ENCODE data around the gene MTHFS. TPM values are rescaled to one million over a fixed set of nuclear protein-coding genes. Genes with fewer than 3 reads are reported as not detected.
"Not testable (repeated sequence)": the region's sequence is repeated elsewhere in the genome, so short reads cannot be mapped to it uniquely, and the experiment has no call there.

Gene MTHFS
- polyA plus RNA-seq, 1 donor from 2014 or later: 9.0 TPM

GRCh38 chr15:79939399-79939798 lies 42.6 kb upstream of the MTHFS start:
- Histone ChIP-seq H3K36me3 (ENCODE audit: insufficient read depth, low read length) (no peaks in the 10 kb centered on the region), H2AFZ (ENCODE audit: low read depth, low read length) (no peak overlapping the region), H3K27me3 (ENCODE audit: insufficient read depth, low read depth, low read length) (no peaks in the 10 kb centered on the region), H3K9ac (ENCODE audit: low read length) (no peak overlapping the region), H3K27ac (ENCODE audit: low read length) (peak overlapping the region; percentile 21), H3K9me2 (ENCODE audit: insufficient read depth, low read length) (no peaks in the 10 kb centered on the region), H3K79me2 (replicated peaks; ENCODE audit: insufficient read depth, low read length) (no peaks in the 10 kb centered on the region), H3K9me3 (ENCODE audit: low read length) (no peaks in the 10 kb centered on the region), H4K20me1 (ENCODE audit: insufficient read depth) (no peaks in the 10 kb centered on the region), H3K4me2 (ENCODE audit: low read length) (no peak overlapping the region), H3K4me3 (ENCODE audit: low read length) (no peak overlapping the region), H3F3A (ENCODE audit: insufficient read depth, low read length, poor library complexity, severe bottlenecking) (no peaks in the 10 kb centered on the region)
- TF ChIP-seq EP300 (conservative IDR thresholded peaks at IDR 0.05; ENCODE audit: poor library complexity, severe bottlenecking) (peak; percentile 93), POLR2AphosphoS5 (IDR thresholded peaks at IDR 0.05) (peak; percentile 68), CTCF (IDR thresholded peaks at IDR 0.05; ENCODE audit: poor library complexity, severe bottlenecking) (no peak)

- TF ChIP-seq EZH2 (IDR thresholded peaks at IDR 0.05; ENCODE audit: borderline replicate concordance, insufficient read depth, low read length, poor library complexity, severe bottlenecking): no peak
- no peak for TF ChIP-seq EP300 (conservative IDR thresholded peaks at IDR 0.05; ENCODE audit: poor library complexity, severe bottlenecking)
- no peak for TF ChIP-seq POLR2AphosphoS5 (IDR thresholded peaks at IDR 0.05)
- TF ChIP-seq CTCF (IDR thresholded peaks at IDR 0.05; ENCODE audit: poor library complexity, severe bottlenecking): no peak
- no peak for TF ChIP-seq RAD21 (conservative IDR thresholded peaks at IDR 0.05)
- no peak for TF ChIP-seq REST (IDR thresholded peaks at IDR 0.05; ENCODE audit: borderline replicate concordance)
- TF ChIP-seq MXI1 (conservative IDR thresholded peaks at IDR 0.05; ENCODE audit: poor library complexity, severe bottlenecking): no peak
- no peak for TF ChIP-seq TAF1 (IDR thresholded peaks at IDR 0.05; ENCODE audit: low read depth)
- TF ChIP-seq SMC3 (conservative IDR thresholded peaks at IDR 0.05; ENCODE audit: poor library complexity): no peak
- Histone ChIP-seq H3K9me2 (ENCODE audit: insufficient read depth, low read length) (no peaks in the 10 kb centered on the region), H3K9me3 (ENCODE audit: low read length) (no peaks in the 10 kb centered on the region), H2AFZ (ENCODE audit: low read depth, low read length) (no peak overlapping the region), H3K4me3 (ENCODE audit: low read length) (no peak overlapping the region), H3K9ac (ENCODE audit: low read length) (no peak overlapping the region), H3K79me2 (replicated peaks; ENCODE audit: insufficient read depth, low read length) (no peaks in the 10 kb centered on the region), H3K27ac (ENCODE audit: low read length) (no peak overlapping the region), H3K4me2 (ENCODE audit: low read length) (no peak overlapping the region), H3F3A (ENCODE audit: insufficient read depth, low read length, poor library complexity, severe bottlenecking) (no peaks in the 10 kb centered on the region), H4K20me1 (ENCODE audit: insufficient read depth) (no peaks in the 10 kb centered on the region), H3K27me3 (ENCODE audit: insufficient read depth, low read depth, low read length) (no peaks in the 10 kb centered on the region), H3K36me3 (ENCODE audit: insufficient read depth, low read length) (no peaks in the 10 kb centered on the region)
Measured at GRCh38 chr15:79938143-79938542, 41.3 kb upstream of the MTHFS start.

- not testable (repeated sequence) for H3K9me2 ChIP-seq (ENCODE audit: insufficient read depth, low read length); H3K4me3 ChIP-seq (ENCODE audit: low read length); H3K36me3 ChIP-seq (ENCODE audit: insufficient read depth, low read length); H4K20me1 ChIP-seq (ENCODE audit: insufficient read depth); H3K27me3 ChIP-seq (ENCODE audit: insufficient read depth, low read depth, low read length); H3K79me2 ChIP-seq (replicated peaks; ENCODE audit: insufficient read depth, low read length); H3K9ac ChIP-seq (ENCODE audit: low read length); H3K9me3 ChIP-seq (ENCODE audit: low read length); H2AFZ ChIP-seq (ENCODE audit: low read depth, low read length); H3K4me2 ChIP-seq (ENCODE audit: low read length); H3F3A ChIP-seq (ENCODE audit: insufficient read depth, low read length, poor library complexity, severe bottlenecking); H3K27ac ChIP-seq (ENCODE audit: low read length)
Measured at GRCh38 chr15:79935556-79936201, 38.9 kb upstream of the MTHFS start.
